AG08396 (cell line): ENCODE measurements around the gene DDX43.
"Not testable (repeated sequence)": the region's sequence is repeated elsewhere in the genome, so short reads cannot be mapped to it uniquely, and the experiment has no call there.

ENCODE experiments used
- DNase-seq: peaks from one replicate; pipeline ENCODE4 v3.0.0; 2012; ENCODE audit warnings: low spot score, mixed read lengths

DDX43 gene

DNA sequence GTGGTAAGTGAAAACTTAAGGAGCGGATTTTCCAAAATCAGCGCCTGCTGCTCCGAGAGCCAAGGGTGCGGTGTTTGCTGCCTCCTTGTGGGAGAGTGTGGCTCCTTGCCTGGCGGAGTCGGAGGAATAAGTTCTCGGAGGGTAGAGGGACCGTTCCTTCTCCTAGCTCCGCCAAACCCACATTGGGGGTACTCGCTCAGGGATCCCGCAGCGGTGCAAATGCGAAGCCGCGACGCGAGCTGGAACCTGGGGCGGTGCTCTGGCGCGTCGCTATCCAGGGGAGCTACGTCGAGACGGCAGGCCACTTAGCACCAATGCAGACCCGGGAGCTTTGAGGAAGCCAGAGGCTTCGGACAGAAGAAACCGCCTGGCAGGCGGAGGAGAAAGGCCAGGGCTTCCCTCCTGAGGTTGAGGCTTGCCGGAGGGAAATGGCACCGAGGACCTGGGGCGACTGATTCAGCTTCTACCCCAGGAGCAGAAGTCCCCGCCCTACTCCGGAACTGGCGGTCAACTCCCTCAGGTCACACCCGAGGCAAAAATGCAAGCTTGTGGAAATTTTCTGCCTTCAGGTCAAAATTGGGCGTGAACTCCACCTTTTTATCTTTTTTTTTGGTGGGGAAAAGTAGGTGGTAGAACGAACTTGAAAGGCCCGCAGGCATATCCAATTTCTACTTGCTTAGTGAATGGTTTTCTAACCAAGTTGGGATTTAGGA, 5.7 kb upstream of the DDX43 start:
- peak; percentile 75 for DNase-seq

- no peak for DNase-seq
These were observed 4.8 kb upstream of the DDX43 start for GRCh38 chr6:73389854-73390253.

- no peak for DNase-seq
These were observed 3.0 kb upstream of the DDX43 start for GRCh38 chr6:73391675-73392074.

DNA sequence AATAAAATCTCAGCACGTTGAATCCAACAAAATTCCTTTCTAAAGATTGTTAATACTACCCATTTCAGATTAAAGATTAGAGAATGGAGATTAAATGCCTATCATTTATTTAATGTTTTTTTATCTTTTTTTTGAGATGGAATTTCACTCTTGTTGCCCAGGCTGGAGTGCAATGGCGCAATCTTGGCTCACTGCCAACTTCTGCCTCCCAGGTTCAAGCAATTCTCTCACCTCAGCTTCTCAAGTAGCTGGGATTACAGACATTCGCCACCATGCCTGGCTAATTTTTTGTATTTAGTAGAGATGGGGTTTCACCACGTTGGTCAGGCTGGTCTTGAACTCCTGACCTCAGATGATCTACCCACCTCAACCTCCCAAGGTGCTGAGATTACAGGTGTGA, 2.4 kb upstream of the DDX43 start:
- DNase-seq: not testable (repeated sequence)

GRCh38 chr6:73393278-73393677, 1.4 kb upstream of the DDX43 start:
- DNase-seq: peak; percentile 34

GRCh38 chr6:73395875-73396274, 1.2 kb downstream of the DDX43 start:
- DNase-seq: no peak

DNA sequence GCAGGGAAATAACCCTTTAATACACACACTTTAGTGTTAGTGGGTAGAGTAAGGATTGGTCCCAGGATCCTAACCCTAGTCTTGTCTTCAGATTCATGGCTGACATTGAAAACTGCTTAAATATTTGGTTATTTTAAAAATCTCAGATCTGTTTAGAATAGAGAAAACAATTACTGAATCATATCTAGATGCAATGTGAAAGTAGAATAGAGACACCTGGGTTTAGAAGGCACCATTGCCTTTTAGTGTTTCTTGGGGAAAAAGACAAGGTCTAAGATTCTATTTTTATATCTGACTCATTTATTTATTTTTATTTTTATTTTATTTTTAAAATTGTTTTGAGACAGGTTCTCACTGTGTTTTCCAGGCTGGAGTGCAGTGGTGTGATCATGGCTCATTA, 6.0 kb downstream of the DDX43 start:
- no peak for DNase-seq

- DNase-seq: no peak
These were observed 14.8 kb downstream of the DDX43 start for GRCh38 chr6:73409395-73409794.

GRCh38 chr6:73413102-73413501, 18.5 kb downstream of the DDX43 start:
- DNase-seq: no peak

- DNase-seq: peak; percentile 13
These were observed 23.6 kb downstream of the DDX43 start for GRCh38 chr6:73418081-73418741.

DNA sequence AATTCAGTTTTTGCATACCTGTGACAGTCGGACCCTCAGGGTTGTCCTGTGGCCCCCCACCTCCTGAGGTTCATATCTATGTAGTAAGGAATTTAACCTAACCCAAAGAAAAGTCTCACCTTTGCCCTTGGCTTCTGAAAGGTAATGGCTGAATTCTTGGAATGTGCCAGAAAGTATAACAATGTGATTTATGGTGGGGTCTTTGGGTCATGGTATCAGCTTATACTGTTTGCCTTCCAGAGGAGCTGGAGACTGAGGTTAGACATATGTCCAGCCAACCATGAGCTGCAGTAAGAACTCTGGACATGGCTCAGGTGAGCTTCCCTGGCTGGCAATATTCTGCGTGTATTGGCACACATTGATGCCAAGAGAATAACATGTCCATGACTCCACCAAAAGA, 26.9 kb downstream of the DDX43 start:
- no peak for DNase-seq

DNA sequence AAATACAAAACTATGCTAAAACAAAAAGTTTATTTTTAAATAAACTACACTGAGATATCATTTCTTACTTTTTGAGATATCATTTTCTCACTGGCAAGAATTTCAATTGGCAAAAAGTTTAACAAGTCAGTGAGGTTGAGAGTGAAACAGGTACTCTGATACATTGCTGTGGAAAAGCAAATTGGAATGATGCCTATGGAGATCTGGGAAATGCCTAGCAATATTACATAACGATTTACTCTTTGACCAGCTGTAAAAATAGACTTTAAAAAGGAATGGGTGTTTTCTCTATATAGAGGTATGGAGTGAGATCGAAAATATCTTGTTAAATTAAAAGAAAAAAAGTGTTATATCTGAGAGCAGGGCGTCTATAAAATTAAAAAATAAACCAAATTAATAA, 40.6 kb downstream of the DDX43 start:
- DNase-seq: no peak

DNA sequence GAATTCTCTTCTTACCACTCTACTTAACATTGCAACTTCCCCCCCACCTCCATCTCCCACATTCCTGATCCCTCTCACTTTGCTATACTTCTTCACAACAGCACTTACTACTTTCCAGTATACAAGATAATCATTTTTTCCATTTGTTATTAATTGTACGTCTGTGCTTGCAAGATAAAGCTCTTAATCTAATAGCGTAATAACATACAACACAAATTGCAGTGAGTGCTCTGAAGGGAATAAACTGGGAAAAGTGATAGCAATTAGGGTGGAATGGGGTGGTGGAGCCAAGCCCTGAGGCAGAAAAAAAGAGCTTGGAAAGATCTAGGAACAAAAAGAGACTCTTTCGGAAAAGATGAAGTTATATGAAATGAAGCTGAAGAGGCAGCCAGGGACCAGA, 48.9 kb downstream of the DDX43 start:
- DNase-seq: no peak

- peak; percentile 70 for DNase-seq
These were observed 56.8 kb downstream of the DDX43 start for GRCh38 chr6:73451223-73452106.

- peak; percentile 82 for DNase-seq
These were observed 57.5 kb downstream of the DDX43 start, which contains the start of gene CGAS for GRCh38 chr6:73452107-73452461. Gene CGAS, minus strand, starts transcription at chr6:73452297. Its CDS starts 116 bp downstream, at chr6:73452181.

DNA sequence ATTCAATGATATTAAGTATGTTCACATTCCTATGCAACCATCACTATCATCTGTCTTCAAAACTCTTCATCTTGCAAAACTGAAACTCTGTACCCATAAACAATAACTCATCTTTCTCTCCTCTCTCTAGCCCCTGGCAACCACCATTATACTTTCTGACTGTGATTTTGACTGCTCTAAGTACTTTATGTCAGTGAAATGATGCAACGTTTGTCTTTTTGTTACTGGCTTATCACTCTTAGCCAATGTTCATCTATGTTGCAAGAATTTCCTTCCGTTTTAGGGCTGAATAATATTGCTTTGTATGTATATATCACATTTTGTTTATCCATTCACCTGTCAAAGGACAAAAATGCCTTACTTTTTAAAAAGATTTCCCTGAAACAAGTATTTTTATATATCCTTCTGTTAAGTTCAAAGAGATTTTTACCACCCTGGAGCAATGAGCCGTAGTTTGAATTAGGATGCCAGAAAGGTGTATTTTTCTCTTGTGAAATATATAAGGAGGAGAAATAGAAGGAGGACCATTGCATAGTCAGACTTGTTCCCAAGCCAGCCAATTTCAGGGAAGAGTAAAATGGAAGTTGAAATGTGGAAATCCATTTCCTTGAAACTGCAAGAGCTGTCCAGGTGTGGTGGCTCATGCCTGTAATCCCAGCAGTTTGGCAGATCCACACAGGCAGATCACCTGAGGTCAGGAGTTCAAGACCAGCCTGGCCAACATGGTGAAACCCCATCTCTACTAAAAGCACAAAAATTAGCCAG, 61.4 kb downstream of the DDX43 start:
- DNase-seq: no peak

- DNase-seq: not testable (repeated sequence)
These were observed 64.8 kb downstream of the DDX43 start for GRCh38 chr6:73459474-73459873.

- DNase-seq: no peak
These were observed 65.4 kb downstream of the DDX43 start for GRCh38 chr6:73460056-73460455.

GRCh38 chr6:73461537-73462350, 67.1 kb downstream of the DDX43 start, which contains the start of gene MTO1:
Gene MTO1, plus strand, starts transcription at chr6:73461737. Its CDS starts 118 bp downstream, at chr6:73461855.
- DNase-seq: peak; percentile 91
